Epithelial cell of prostate (primary cell): ENCODE data around the gene PIK3AP1.
"Not testable (repeated sequence)": the region's sequence is repeated elsewhere in the genome, so short reads cannot be mapped to it uniquely, and the experiment has no call there.

Source experiments
- DNase-seq: peaks from one replicate; pipeline ENCODE4 v3.0.0-alpha.2; 2011; ENCODE audit warnings: low read depth, low spot score
- H3K27ac ChIP-seq: fragments of 450-650 bp; 2 replicates; pipeline ENCODE4 v1.5.1; 2017; ENCODE audit warnings: mild to moderate bottlenecking

The PIK3AP1 gene

DNA sequence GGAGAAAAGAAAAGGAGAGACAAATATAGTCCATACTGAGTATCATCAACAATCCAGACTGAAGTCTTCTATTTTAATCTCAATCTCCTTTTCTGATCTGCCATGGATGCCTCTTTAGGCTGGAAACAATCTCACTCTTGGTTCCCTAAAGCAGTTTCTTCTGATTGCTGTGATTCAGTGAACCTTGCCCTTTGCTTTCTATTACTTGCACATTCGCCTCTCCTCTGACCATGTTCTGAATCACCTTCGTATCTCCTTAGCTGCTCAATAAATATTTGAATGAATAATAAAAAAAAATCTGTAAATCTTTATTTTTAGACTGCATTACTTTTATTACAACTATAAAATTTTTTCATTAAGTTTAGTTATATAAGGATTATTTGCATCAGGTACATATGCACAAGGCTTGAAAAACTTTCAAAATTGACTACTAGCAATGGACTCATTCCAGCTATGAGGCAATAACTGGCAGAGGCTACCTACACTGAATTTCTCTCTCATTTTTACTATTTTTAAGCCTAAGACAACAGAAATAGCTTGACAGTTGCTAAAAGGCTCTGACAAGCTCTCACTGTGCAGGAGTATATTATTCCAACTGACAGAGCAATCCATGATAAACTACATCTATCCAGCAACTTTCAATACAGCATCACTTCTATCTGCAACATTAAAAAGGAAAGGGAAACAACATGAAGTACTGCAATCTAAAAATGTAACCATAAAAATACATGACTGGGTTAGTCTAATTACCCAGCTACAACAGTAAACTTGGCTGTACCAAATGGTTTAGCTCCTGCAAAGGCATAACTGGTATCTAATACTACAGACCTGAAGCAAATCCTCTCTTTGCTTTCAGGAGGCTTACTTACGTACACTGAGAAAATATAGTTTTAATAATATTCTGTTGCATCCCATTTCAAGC is 159.1 kb downstream of the PIK3AP1 start:
- DNase-seq: no peak
- no peak overlapping the region for H3K27ac ChIP-seq

DNA sequence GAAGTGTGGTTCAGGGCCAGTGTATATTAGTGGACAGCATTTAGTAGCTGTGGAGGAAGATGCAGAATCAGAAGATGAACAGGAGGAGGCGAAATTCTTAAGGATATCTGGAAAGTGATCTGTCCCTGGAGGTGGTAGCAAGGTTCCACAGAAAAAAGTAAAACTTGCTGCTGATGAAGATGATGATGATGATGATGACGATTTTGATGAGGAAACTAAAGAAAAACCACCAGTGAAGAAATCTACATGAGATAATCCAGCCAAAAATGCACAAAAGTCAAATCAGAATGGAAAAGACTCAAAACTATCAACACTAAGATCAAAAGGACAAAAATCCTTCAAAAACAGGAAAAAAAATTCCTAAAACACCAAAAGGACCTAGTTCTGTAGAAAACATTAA is 159.8 kb downstream of the PIK3AP1 start:
- no peak overlapping the region for H3K27ac ChIP-seq
- DNase-seq: no peak

DNA sequence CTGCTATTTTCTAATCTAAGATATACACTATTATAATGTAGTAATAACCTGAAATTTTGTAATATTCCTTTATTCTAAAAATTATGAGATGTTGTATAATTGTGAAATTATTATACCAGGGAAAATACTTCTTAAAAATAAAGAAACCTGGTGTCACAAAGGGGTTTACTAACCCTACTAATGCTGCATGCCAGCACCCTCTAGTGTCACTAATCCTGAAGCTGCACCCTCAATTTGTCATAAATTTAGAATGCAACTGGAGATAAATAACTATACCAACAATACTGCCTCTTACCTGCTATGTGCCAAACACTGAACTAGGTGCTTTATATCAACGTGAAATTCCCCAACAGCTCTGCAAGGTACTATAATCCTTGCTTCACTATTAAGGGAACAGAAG is 164.3 kb downstream of the PIK3AP1 start:
- no peak for DNase-seq
- H3K27ac ChIP-seq: no peak overlapping the region

DNA sequence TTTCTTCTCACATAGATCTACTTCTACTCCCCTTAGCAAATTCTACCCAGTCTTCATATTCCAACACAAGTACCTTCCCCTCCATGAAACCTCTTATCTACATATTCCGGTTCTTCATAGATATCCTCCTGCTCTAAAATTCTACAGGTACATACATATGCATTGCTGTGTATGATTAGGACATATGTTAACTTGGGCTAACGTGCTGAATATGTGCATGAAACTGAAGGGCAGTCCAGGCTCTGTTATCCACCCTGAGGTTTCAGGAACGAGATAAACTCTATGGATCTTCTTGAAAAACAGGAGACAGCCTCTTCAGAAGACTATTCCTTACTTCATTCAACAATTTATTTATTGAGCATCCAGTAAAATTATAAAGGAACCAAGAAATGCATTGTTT is 165.0 kb downstream of the PIK3AP1 start:
- no peak for DNase-seq

DNA sequence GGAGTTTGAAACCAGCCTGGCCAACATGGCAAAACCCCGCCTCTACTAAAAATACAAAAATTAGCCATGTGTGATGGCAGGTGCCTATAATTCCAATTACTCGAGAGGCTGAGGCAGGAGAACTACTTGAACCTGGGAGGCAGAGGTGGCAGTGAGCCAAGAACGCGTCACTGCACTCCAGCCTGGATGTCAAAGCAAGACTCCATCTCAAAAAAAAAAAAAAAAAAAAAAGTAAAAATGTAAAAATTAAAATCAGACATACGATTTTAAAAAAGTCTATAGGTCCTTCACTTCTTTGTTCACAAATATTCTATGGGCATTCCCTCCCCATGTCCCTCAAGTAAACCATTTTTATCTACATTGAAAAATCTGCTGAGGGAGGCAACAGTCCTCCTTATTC is 171.7 kb downstream of the PIK3AP1 start:
- no peak overlapping the region for H3K27ac ChIP-seq
- DNase-seq: no peak

More for the DNA sequence above, 165.0 kb downstream of the PIK3AP1 start:
- H3K27ac ChIP-seq: no peak overlapping the region

DNA sequence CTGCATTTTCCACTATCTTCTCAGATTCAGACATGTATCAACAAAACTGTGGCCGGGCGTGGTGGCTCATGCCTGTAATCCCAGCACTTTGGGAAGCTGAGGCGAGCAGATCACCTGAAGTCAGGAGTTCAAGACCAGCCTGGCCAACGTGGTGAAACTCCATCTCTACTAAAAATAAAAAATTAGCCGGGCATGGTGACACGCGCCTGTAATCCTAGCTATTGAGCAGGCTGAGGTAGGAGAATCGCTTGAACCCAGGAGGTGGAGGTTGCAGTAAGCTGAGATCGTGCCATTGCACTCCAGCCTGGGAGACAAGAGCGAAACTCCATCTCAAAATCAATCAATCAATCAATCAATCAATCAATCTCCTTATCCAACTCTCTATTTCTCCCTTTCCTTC is 174.8 kb downstream of the PIK3AP1 start:
- DNase-seq, H3K27ac ChIP-seq: not testable (repeated sequence)
